PFSK-1 (cell line): Measurements from ENCODE around the gene ERI3.

Source experiments
- FOXP2 ChIP-seq: optimal IDR thresholded peaks from 2 replicates; pipeline ENCODE3; 2011; ENCODE audit warnings: borderline replicate concordance, control low read depth, inconsistent platforms; ENCODE audit not compliant: insufficient read depth; ENCODE audit errors: extremely low read length, extremely low read depth
- TF ChIP-seq, protein P1 (sequence below), 2 experiments: IDR thresholded peaks; 2 replicates each; pipeline versions ENCODE4 v1.6.1 to v1.8.0; 2011 to 2012; ENCODE audit warnings: low read depth in 2 of 2, low read length in 2 of 2, control low read depth in 1 of 2, inconsistent platforms in 1 of 2, mild to moderate bottlenecking in 1 of 2, moderate library complexity in 1 of 2; ENCODE audit not compliant: insufficient read depth in 1 of 2

- TF ChIP-seq, protein P1, sequence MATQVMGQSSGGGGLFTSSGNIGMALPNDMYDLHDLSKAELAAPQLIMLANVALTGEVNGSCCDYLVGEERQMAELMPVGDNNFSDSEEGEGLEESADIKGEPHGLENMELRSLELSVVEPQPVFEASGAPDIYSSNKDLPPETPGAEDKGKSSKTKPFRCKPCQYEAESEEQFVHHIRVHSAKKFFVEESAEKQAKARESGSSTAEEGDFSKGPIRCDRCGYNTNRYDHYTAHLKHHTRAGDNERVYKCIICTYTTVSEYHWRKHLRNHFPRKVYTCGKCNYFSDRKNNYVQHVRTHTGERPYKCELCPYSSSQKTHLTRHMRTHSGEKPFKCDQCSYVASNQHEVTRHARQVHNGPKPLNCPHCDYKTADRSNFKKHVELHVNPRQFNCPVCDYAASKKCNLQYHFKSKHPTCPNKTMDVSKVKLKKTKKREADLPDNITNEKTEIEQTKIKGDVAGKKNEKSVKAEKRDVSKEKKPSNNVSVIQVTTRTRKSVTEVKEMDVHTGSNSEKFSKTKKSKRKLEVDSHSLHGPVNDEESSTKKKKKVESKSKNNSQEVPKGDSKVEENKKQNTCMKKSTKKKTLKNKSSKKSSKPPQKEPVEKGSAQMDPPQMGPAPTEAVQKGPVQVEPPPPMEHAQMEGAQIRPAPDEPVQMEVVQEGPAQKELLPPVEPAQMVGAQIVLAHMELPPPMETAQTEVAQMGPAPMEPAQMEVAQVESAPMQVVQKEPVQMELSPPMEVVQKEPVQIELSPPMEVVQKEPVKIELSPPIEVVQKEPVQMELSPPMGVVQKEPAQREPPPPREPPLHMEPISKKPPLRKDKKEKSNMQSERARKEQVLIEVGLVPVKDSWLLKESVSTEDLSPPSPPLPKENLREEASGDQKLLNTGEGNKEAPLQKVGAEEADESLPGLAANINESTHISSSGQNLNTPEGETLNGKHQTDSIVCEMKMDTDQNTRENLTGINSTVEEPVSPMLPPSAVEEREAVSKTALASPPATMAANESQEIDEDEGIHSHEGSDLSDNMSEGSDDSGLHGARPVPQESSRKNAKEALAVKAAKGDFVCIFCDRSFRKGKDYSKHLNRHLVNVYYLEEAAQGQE (IDR thresholded peaks at IDR 0.05; ENCODE audit: insufficient read depth in 1 of 2, low read depth in 2 of 2, low read length in 2 of 2) = no peak
- no peak for TF ChIP-seq FOXP2
Observed at GRCh38 chr1:44361478-44361877, 6.4 kb upstream of the ERI3 start.
